Sciatic nerve (tissue), 2 donors: ENCODE measurements around the gene WNT10A. TPM values are rescaled to one million over a fixed set of nuclear protein-coding genes. Genes with fewer than 3 reads are reported as not detected.

Experiments used
- ATAC-seq: fragments of 200-7000 bp; cut with Tn5 transposase; one replicate; pipeline ENCODE4 v1.9.1; 2020; ENCODE audit warnings: mild to moderate bottlenecking, moderate library complexity
- DNase-seq: peaks from one replicate; pipeline ENCODE4 v3.0.0-alpha.2; 2020; ENCODE audit warnings: low spot score
- intact Hi-C: fragments of 100-400 bp; cut with DNase I; formaldehyde crosslinking; loops from one replicate; pipeline ENCODE4 v1.14.2; 2022
- total RNA-seq: library from RNA; stranded (reverse); fragmentation: NEBNext Ultra II Directional; extraction: Animal tissue kit (Norgen Biotek cat#: 25700); gene quantifications from one replicate; pipeline ENCODE4 v1.2.1, GENCODE V29; 2021
- donor health status: DM: no; HTN: no; CAD: no.
- donor health status: DM: no; HTN: no; CAD: no.

Gene WNT10A
- total RNA-seq, 1 donor from 2014 or later = 0.94 TPM

GRCh38 chr2:218885981-218886947 is 5.6 kb downstream of the WNT10A start:
- intact Hi-C loops = no loop called here
- DNase-seq (no peak), ATAC-seq (no peak)

GRCh38 chr2:218887079-218887478 is 6.4 kb downstream of the WNT10A start:
- ATAC-seq (no peak), DNase-seq (no peak)
- intact Hi-C loops = no loop called here

- DNase-seq (peak; percentile 34), ATAC-seq (no peak)
- intact Hi-C loops = no loop called here
These were observed 7.7 kb downstream of the WNT10A start for GRCh38 chr2:218888341-218888740.

GRCh38 chr2:218889937-218890336 is 9.3 kb downstream of the WNT10A start:
- ATAC-seq = no peak
- DNase-seq = peak; percentile 50
- intact Hi-C loops = no loop called here

- no peak for ATAC-seq
- DNase-seq = no peak
- intact Hi-C loops = no loop called here
These were observed 9.7 kb downstream of the WNT10A start for GRCh38 chr2:218890369-218890768.

- peak; percentile 37 for DNase-seq
- intact Hi-C loops = no loop called here
- ATAC-seq = no peak
These were observed 10.9 kb downstream of the WNT10A start for GRCh38 chr2:218891275-218892135.

- ATAC-seq = peak; percentile 46
- intact Hi-C loops = no loop called here
- peak; percentile 74 for DNase-seq
These were observed 12.2 kb downstream of the WNT10A start for GRCh38 chr2:218892693-218893348.

GRCh38 chr2:218893349-218894150 is 12.9 kb downstream of the WNT10A start:
- DNase-seq (no peak), ATAC-seq (no peak)
- intact Hi-C loops = no loop called here

- intact Hi-C loops = no loop called here
- ATAC-seq = no peak
- peak; percentile 41 for DNase-seq
These were observed 13.7 kb downstream of the WNT10A start for GRCh38 chr2:218894151-218894879.

- intact Hi-C loops = no loop called here
- ATAC-seq (no peak), DNase-seq (no peak)
These were observed 14.2 kb downstream of the WNT10A start for GRCh38 chr2:218894880-218895157.

GRCh38 chr2:218895326-218895725 is 14.7 kb downstream of the WNT10A start:
- ATAC-seq (no peak), DNase-seq (no peak)
- intact Hi-C loops = no loop called here

GRCh38 chr2:218895759-218896500 is 15.3 kb downstream of the WNT10A start:
- intact Hi-C loops = no loop called here
- ATAC-seq = no peak

GRCh38 chr2:218896501-218897393 is 16.1 kb downstream of the WNT10A start:
- ATAC-seq = peak; percentile 75
- no peak for DNase-seq
- intact Hi-C loops = no loop called here

More at GRCh38 chr2:218895759-218896500, 15.3 kb downstream of the WNT10A start:
- DNase-seq = no peak

- DNase-seq (no peak), ATAC-seq (peak; percentile 41)
- intact Hi-C loops = no loop called here
These were observed 16.9 kb downstream of the WNT10A start for GRCh38 chr2:218897394-218898108.

- peak; percentile 87 for ATAC-seq
- intact Hi-C loops = no loop called here
- peak; percentile 89 for DNase-seq
These were observed 17.6 kb downstream of the WNT10A start for GRCh38 chr2:218898109-218898878.
